Gastroesophageal sphincter (tissue), 3 donors: ENCODE data around the gene NDUFS1.

Experiments used
- CTCF ChIP-seq, 4 experiments: fragments of 200-600 bp in 2 of 4; fragments of 450-650 bp in 2 of 4; sonication (generic) in 1 of 4; IDR thresholded peaks; one replicate each; pipeline ENCODE4 v1.5.1; 2017 to 2019; ENCODE audit warnings: antibody characterized with exemption in 4 of 4, mild to moderate bottlenecking in 2 of 4, moderate library complexity in 2 of 4
- EP300 ChIP-seq: sonication (generic); formaldehyde crosslinking; IDR thresholded peaks from one replicate; pipeline ENCODE4 v1.6.1; 2017; ENCODE audit warnings: antibody characterized with exemption, mild to moderate bottlenecking
- POLR2A ChIP-seq, 2 donors: fragments of 450-650 bp; IDR thresholded peaks; one replicate each; pipeline ENCODE4 v1.6.1; 2017; ENCODE audit warnings: antibody characterized with exemption in 2 of 2, mild to moderate bottlenecking in 2 of 2, moderate library complexity in 1 of 2

GRCh38 chr2:206163251-206163880, 4.1 kb upstream of the NDUFS1 start:
- no peak for TF ChIP-seq CTCF (IDR thresholded peaks at IDR 0.05)
- TF ChIP-seq POLR2A (IDR thresholded peaks at IDR 0.05): no peak
- TF ChIP-seq EP300: no peak
